OCI-LY3 (cell line): ENCODE results near the gene STAB1.

Source experiments
- EZH2phosphoT487 ChIP-seq: fragments of 200-600 bp; shearing (Covaris generic); IDR thresholded peaks from 2 replicates; pipeline ENCODE4 v1.6.1; 2018; ENCODE audit warnings: antibody characterized with exemption, mixed run types, low read depth
- TF ChIP-seq, protein P1 (sequence below): fragments of 200-600, 300-600 bp; sonication (generic); IDR thresholded peaks from 2 replicates; pipeline ENCODE4 v1.5.1; 2014; ENCODE audit warnings: antibody characterized with exemption, low read length, low read depth

DNA sequence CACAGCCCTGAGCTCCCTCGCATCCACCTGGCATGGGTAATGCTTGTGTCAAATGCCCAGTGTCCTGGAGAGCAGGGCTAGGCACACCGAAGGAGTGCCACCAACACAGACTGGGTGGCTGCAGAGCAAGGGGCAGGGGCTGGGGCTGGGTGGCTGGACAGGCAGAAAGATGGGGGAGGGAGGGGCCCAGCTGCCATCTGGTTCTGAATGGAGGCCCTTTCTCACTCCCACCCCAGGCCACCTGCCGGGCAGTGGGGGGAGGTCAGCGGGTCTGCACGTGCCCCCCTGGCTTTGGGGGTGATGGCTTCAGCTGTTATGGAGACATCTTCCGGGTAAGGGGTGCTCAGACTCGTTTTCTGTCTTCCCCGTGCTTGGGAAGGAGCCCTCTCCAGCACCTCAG, 17.0 kb downstream of the STAB1 start:
- TF ChIP-seq, protein P1, sequence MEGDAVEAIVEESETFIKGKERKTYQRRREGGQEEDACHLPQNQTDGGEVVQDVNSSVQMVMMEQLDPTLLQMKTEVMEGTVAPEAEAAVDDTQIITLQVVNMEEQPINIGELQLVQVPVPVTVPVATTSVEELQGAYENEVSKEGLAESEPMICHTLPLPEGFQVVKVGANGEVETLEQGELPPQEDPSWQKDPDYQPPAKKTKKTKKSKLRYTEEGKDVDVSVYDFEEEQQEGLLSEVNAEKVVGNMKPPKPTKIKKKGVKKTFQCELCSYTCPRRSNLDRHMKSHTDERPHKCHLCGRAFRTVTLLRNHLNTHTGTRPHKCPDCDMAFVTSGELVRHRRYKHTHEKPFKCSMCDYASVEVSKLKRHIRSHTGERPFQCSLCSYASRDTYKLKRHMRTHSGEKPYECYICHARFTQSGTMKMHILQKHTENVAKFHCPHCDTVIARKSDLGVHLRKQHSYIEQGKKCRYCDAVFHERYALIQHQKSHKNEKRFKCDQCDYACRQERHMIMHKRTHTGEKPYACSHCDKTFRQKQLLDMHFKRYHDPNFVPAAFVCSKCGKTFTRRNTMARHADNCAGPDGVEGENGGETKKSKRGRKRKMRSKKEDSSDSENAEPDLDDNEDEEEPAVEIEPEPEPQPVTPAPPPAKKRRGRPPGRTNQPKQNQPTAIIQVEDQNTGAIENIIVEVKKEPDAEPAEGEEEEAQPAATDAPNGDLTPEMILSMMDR, result no peak
- TF ChIP-seq EZH2phosphoT487, result no peak
